ENCODE results near the gene MINDY1.

MINDY1 gene

DNA sequence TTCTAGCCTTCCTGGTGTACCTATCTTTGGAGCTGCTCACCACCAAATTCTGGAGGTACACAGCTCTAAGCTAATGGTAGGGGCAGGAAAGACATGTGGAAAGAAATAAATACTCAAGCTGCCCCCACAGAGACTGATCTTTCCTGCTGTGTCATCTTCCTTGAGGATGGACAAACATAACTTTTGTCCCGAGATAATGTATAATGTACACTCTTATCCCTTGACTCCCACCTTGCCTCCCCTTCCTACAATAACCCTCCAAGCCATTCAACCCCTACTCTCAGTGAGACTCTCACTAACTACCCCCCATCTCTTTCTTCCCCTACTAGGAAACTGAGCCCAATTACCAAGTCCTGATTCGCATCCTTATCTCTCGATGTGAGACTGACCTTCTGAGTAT is 12.5 kb downstream of the MINDY1 start:
- Histone ChIP-seq H3K9ac (ENCODE audit: low read depth in 1 of 2, low read length in 2 of 2) (no peak overlapping the region), H3K4me3 (ENCODE audit: low read length in 2 of 2) (no peak overlapping the region), H3K27me3 (ENCODE audit: control insufficient read depth in 2 of 2, insufficient read depth in 2 of 2, low read length in 2 of 2) (no peaks in the 10 kb centered on the region), H3K36me3 (ENCODE audit: control insufficient read depth in 2 of 2, insufficient read depth in 2 of 2, low read length in 2 of 2) (peaks cover 23 to 26% of the 10 kb centered on the region in 2 donors), H3K4me1 (ENCODE audit: control insufficient read depth in 2 of 2, insufficient read depth in 2 of 2, low read length in 2 of 2) (peaks cover 0 to 3% of the 10 kb centered on the region in 2 donors), H3K27ac (ENCODE audit: low read depth in 2 of 2, low read length in 2 of 2) (no peak overlapping the region), H3K9me3 (ENCODE audit: control insufficient read depth in 2 of 2, low read length in 2 of 2) (no peaks in the 10 kb centered on the region)

DNA sequence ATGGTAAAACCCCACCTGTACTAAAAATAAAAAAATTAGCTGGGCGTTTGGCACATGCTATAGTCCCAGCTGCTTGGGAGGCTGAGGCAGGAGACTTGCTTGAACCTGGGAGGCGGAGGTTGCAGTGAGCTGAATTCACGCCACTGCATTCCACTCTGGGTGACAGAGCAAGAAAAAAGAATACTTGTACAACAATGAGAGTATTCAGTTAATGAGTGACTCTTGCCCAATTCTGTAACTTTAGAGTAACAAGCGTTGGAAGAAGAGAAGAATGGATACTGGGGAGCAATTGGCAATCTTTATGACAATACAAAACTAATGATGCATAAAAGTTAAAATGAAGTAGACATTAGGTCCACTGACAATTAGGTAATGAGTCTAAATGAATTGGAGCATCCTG is 14.1 kb downstream of the MINDY1 start:
- Histone ChIP-seq H3K27ac (ENCODE audit: low read depth in 2 of 2, low read length in 2 of 2) (no peak overlapping the region), H3K36me3 (ENCODE audit: control insufficient read depth in 2 of 2, insufficient read depth in 2 of 2, low read length in 2 of 2) (peaks cover 9 to 12% of the 10 kb centered on the region in 2 donors), H3K27me3 (ENCODE audit: control insufficient read depth in 2 of 2, insufficient read depth in 2 of 2, low read length in 2 of 2) (no peaks in the 10 kb centered on the region), H3K4me3 (ENCODE audit: low read length in 2 of 2) (no peak overlapping the region), H3K9ac (ENCODE audit: low read depth in 1 of 2, low read length in 2 of 2) (no peak overlapping the region), H3K4me1 (ENCODE audit: control insufficient read depth in 2 of 2, insufficient read depth in 2 of 2, low read length in 2 of 2) (peaks cover 0 to 3% of the 10 kb centered on the region in 2 donors), H3K9me3 (ENCODE audit: control insufficient read depth in 2 of 2, low read length in 2 of 2) (no peaks in the 10 kb centered on the region)

DNA sequence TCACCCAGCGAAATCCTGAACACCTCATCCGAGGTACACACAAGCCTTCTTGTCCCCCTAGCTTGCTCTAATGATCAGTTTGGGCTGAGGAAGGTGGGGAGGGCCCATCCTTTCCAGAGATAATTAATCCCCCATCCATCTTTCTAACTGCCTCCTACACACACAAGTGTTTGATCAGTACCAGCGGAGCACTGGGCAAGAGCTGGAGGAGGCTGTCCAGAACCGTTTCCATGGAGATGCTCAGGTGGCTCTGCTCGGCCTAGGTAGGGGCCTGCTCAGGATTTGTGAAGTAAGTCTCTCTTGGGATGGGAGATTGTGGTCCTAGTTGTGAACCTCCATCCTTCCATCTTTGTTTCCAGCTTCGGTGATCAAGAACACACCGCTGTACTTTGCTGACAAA is 18.8 kb downstream of the MINDY1 start:
- H3K36me3 ChIP-seq (ENCODE audit: control insufficient read depth in 2 of 2, insufficient read depth in 2 of 2, low read length in 2 of 2) = no peaks in the 10 kb centered on the region
- no peak overlapping the region for H3K27ac ChIP-seq (ENCODE audit: low read depth in 2 of 2, low read length in 2 of 2)
- H3K4me3 ChIP-seq (ENCODE audit: low read length in 2 of 2) = no peak overlapping the region
- H3K4me1 ChIP-seq (ENCODE audit: control insufficient read depth in 2 of 2, insufficient read depth in 2 of 2, low read length in 2 of 2) = no peaks in the 10 kb centered on the region
- no peaks in the 10 kb centered on the region for H3K27me3 ChIP-seq (ENCODE audit: control insufficient read depth in 2 of 2, insufficient read depth in 2 of 2, low read length in 2 of 2)
- H3K9me3 ChIP-seq (ENCODE audit: control insufficient read depth in 2 of 2, low read length in 2 of 2) = no peaks in the 10 kb centered on the region
- H3K9ac ChIP-seq (ENCODE audit: low read depth in 1 of 2, low read length in 2 of 2) = no peak overlapping the region

DNA sequence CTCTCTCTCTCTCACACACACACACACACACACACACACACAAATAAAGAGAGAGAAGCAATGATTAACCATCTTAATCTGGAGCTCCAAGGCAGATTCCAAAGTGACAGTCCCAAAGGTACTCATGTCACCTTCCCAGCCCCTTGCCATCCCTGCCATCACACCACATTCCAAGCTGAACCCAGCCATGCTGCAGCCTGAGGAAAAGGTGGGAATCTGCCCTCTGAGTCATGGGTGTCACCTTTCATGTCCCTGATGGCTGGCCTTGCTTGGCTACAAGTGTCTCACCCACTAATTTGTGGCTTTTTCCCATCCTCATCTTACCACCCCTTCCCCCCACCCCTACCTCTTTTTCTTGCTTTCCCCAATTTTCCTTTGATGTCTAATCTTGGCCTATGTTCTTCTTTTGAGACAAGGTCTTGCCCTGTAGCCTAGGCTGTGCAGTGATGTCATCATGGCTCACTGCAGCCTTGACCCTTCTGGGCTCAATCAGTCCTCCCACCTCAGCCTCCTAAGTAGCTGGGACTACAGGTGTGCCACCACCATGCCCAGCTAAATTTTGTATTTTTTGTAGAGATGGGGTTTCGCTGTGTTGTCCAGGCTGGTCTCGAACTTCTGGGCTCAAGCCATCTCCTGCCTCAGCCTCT is 21.4 kb downstream of the MINDY1 start:
- Histone ChIP-seq H3K4me3 (ENCODE audit: low read length in 2 of 2) (no peak overlapping the region), H3K36me3 (ENCODE audit: control insufficient read depth in 2 of 2, insufficient read depth in 2 of 2, low read length in 2 of 2) (no peaks in the 10 kb centered on the region), H3K27ac (ENCODE audit: low read depth in 2 of 2, low read length in 2 of 2) (no peak overlapping the region), H3K9me3 (ENCODE audit: control insufficient read depth in 2 of 2, low read length in 2 of 2) (no peaks in the 10 kb centered on the region), H3K4me1 (ENCODE audit: control insufficient read depth in 2 of 2, insufficient read depth in 2 of 2, low read length in 2 of 2) (peaks cover 9 to 12% of the 10 kb centered on the region in 2 donors), H3K9ac (ENCODE audit: low read depth in 1 of 2, low read length in 2 of 2) (no peak overlapping the region), H3K27me3 (ENCODE audit: control insufficient read depth in 2 of 2, insufficient read depth in 2 of 2, low read length in 2 of 2) (no peaks in the 10 kb centered on the region)

DNA sequence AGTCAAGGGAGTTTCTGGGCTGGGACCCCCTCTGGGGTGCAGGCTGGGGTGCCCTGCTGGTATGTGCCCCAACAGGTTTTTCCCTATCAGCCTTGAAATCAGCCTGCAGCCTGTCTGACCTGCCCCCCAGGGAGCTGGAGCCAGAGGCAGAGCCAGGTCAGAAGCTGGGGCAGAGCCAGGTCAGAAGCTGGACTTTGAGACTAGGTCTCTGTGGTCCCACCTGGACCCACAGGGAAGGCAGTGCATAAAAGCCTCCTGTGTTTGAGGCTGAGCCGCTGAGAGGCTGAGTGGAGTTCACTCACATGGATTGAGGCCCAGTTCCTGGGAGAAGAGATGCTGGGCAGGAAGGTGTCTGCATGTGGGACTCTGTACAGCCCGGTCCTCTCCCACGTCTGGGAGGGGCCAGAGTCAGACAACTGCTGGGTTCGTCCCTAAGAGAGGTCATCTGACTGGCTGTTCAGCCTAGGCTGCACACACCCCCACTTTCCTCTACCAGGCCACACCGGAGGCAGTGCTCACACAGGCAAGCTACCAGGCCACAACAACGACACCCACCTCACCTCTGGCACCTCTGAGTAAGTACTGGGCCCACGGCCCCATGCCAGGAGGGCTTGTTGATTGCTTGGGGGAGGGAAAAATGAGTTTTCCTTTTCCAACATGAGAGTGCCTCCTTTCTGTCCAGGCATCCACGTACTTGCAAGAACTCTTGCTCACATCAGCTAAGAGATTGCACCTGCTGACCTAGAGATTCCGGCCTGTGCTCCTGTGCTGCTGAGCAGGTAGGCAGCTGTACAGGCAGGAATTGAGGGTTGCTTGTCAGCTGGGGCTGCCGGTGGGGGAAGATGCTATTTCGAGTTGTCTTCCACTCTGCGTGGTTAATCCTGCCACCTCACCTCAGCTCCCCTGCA is 24.6 kb downstream of the MINDY1 start, which contains the start of gene ANXA9:
ANXA9 (plus strand) TSS at position 488 of the 908 bp plus-strand sequence. CDS start 814 bp downstream, outside the sequence.
- Histone ChIP-seq H3K27me3 (ENCODE audit: control insufficient read depth in 2 of 2, insufficient read depth in 2 of 2, low read length in 2 of 2) (no peaks in the 10 kb centered on the region), H3K9me3 (ENCODE audit: control insufficient read depth in 2 of 2, low read length in 2 of 2) (no peaks in the 10 kb centered on the region), H3K4me3 (ENCODE audit: low read length in 2 of 2) (no peak within 1 kb of the TSS), H3K36me3 (ENCODE audit: control insufficient read depth in 2 of 2, insufficient read depth in 2 of 2, low read length in 2 of 2) (no peaks in the 10 kb centered on the region), H3K9ac (ENCODE audit: low read depth in 1 of 2, low read length in 2 of 2) (peak within 1 kb of the TSS in 1 of 2 donors; percentile 17), H3K4me1 (ENCODE audit: control insufficient read depth in 2 of 2, insufficient read depth in 2 of 2, low read length in 2 of 2) (peaks cover 21 to 24% of the 10 kb centered on the region in 2 donors), H3K27ac (ENCODE audit: low read depth in 2 of 2, low read length in 2 of 2) (no peak within 1 kb of the TSS)

DNA sequence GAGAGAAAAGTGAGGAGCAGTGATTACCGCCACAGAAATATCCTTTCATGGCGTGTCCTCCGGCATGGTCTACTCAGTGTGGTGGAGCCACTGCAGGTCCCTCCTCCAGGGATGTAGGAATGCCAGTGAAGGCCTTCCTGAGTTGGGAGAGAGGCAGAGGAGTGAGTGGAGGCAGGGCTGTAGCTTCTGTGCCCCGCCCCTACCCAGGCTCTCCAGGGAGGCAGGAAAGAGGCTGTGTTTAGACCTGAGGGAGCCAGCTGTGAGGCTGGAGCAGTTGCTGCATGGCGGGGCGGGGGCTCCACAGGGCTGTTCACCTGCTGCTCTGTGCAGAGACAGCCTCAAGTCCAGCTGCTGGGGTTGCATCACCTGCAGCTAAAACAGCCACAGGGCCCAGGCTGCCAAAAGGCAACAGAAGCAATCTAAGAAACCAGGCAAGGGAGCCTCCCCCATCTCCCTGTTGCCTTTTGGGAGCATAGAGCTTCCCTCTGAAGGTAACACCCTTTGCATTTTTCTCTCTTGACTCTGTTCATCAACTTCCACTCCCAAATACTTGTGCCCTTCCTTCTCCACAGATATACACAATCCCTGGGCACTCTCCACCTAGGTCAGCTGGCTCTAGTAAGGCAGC is 25.4 kb downstream of the MINDY1 start:
- H3K36me3 ChIP-seq (ENCODE audit: control insufficient read depth in 2 of 2, insufficient read depth in 2 of 2, low read length in 2 of 2) = no peaks in the 10 kb centered on the region
- H3K27ac ChIP-seq (ENCODE audit: low read depth in 2 of 2, low read length in 2 of 2) = no peak overlapping the region
- H3K9me3 ChIP-seq (ENCODE audit: control insufficient read depth in 2 of 2, low read length in 2 of 2) = no peaks in the 10 kb centered on the region
- H3K4me1 ChIP-seq (ENCODE audit: control insufficient read depth in 2 of 2, insufficient read depth in 2 of 2, low read length in 2 of 2) = peaks cover 25 to 29% of the 10 kb centered on the region in 2 donors
- H3K27me3 ChIP-seq (ENCODE audit: control insufficient read depth in 2 of 2, insufficient read depth in 2 of 2, low read length in 2 of 2) = no peaks in the 10 kb centered on the region
- H3K4me3 ChIP-seq (ENCODE audit: low read length in 2 of 2) = no peak overlapping the region
- no peak overlapping the region for H3K9ac ChIP-seq (ENCODE audit: low read depth in 1 of 2, low read length in 2 of 2)

DNA sequence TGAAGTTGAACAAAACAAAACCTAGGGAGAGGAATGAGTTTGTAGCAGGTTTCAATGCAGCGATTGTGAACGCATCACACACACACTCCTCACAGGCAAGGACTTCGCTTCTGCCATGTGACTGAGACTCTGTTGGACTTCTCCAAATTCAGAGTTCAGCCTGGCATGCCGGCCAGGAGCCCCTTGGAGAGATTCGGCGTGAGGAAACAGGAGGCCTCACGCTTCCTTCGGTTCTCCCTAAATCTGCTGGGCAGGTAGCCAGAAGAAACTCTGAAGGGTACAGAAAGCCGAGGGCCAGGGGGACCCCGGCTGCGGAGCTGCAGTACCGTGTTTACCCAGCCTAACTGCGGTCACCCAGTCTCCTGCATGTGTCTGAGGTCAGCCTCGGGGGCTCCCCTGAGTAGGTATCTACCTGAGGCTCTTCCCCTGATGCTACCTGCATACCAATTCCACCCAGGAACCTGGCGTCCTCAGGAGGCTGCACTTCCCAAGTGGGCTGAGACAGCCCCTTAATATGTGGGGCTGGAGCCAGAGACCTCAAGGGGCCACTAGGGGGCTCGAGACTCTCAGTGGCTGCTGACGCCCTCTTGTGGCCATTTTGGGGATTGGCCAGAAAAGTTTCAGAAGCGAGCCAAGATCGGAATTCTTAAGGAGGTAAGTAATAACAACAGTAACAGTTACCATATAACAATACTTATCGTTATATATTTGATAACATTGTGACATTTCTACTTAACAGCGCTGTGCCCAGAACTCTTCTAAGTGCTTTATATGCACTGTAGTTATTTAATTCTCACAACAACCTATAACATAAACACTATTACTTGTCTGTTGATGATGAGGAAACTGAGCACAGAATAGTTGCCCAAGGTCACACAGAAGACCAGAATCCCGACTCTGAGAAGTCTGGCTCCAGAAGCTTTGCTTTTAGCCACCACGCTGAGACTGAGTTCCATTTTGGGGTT is 27.3 kb downstream of the MINDY1 start:
- Histone ChIP-seq H3K4me1 (ENCODE audit: control insufficient read depth in 2 of 2, insufficient read depth in 2 of 2, low read length in 2 of 2) (peaks cover 28 to 29% of the 10 kb centered on the region in 2 donors), H3K4me3 (ENCODE audit: low read length in 2 of 2) (peak overlapping the region; percentile 45 to 66), H3K27ac (ENCODE audit: low read depth in 2 of 2, low read length in 2 of 2) (peak overlapping the region; percentile 28 to 32), H3K36me3 (ENCODE audit: control insufficient read depth in 2 of 2, insufficient read depth in 2 of 2, low read length in 2 of 2) (no peaks in the 10 kb centered on the region), H3K9me3 (ENCODE audit: control insufficient read depth in 2 of 2, low read length in 2 of 2) (no peaks in the 10 kb centered on the region), H3K9ac (ENCODE audit: low read depth in 1 of 2, low read length in 2 of 2) (peak overlapping the region; percentile 35 to 43), H3K27me3 (ENCODE audit: control insufficient read depth in 2 of 2, insufficient read depth in 2 of 2, low read length in 2 of 2) (no peaks in the 10 kb centered on the region)

DNA sequence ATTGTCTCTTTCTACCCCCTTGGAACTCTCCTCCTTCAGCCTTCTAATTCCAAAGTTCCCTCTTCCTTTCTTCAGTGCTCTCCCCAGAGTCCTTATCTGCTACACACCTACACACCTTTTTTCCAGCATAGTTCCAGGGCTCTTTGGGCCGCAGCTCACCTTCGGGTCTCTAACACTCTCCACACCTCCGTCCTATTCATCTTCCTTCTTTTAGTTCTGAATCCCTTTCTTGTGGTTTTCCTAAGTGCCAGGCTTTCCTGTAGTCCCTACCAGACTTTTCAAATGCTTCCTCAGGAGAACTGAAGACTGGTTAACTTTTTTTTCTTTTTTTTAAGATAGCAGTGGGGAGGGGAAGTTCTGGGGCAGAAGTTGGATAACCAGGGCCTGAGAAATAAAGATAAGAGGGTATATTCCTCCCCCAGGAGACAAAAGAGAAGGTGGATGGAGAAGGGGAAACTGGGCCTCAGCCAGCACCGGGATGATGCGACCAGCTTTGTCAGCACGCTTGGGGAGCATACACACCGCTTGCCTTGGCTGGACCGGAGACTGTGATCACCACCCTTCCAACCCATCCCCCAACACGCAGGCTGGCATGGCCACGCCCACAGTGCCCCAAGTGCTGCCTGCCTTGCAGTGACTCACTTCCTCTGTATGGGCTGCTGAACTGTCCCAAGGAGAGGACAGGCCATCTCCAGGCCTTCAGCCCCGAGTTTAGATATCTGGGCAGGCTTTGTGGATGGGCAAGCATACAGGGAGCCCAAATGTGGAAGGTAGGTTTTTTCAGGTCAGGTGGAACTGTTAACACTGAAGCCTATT is 29.6 kb downstream of the MINDY1 start:
- Histone ChIP-seq H3K4me1 (ENCODE audit: control insufficient read depth in 2 of 2, insufficient read depth in 2 of 2, low read length in 2 of 2) (peaks cover 41 to 43% of the 10 kb centered on the region in 2 donors), H3K9ac (ENCODE audit: low read depth in 1 of 2, low read length in 2 of 2) (peak overlapping the region in 1 of 2 donors; percentile 1), H3K9me3 (ENCODE audit: control insufficient read depth in 2 of 2, low read length in 2 of 2) (no peaks in the 10 kb centered on the region), H3K36me3 (ENCODE audit: control insufficient read depth in 2 of 2, insufficient read depth in 2 of 2, low read length in 2 of 2) (no peaks in the 10 kb centered on the region), H3K27ac (ENCODE audit: low read depth in 2 of 2, low read length in 2 of 2) (peak overlapping the region; percentile 36 to 43), H3K4me3 (ENCODE audit: low read length in 2 of 2) (peak overlapping the region in 1 of 2 donors; percentile 28), H3K27me3 (ENCODE audit: control insufficient read depth in 2 of 2, insufficient read depth in 2 of 2, low read length in 2 of 2) (no peaks in the 10 kb centered on the region)

DNA sequence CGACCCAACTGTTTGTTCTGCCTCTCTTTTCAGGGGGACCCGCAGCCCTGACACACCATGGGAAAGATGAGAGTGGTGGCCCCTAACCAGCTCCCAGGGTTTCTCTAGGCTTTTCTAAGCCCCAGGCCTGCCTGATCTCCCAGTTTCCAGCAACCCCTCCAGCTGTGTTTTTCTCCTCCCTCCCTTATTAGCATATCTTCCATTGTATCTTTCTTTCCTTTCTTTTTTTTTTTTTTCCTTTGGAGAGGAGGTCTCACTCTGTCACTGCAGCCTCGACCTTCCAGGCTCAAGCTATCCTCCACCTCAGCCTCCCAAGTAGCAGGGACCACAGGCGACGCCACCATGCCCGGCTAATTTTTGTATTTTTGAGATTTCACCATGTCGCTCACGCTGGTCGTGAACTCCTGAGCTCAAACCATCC is 30.3 kb downstream of the MINDY1 start:
- H3K27me3 ChIP-seq (ENCODE audit: control insufficient read depth in 2 of 2, insufficient read depth in 2 of 2, low read length in 2 of 2) = no peaks in the 10 kb centered on the region
- no peak overlapping the region for H3K27ac ChIP-seq (ENCODE audit: low read depth in 2 of 2, low read length in 2 of 2)
- H3K9ac ChIP-seq (ENCODE audit: low read depth in 1 of 2, low read length in 2 of 2) = no peak overlapping the region
- no peaks in the 10 kb centered on the region for H3K9me3 ChIP-seq (ENCODE audit: control insufficient read depth in 2 of 2, low read length in 2 of 2)
- no peaks in the 10 kb centered on the region for H3K36me3 ChIP-seq (ENCODE audit: control insufficient read depth in 2 of 2, insufficient read depth in 2 of 2, low read length in 2 of 2)
- H3K4me1 ChIP-seq (ENCODE audit: control insufficient read depth in 2 of 2, insufficient read depth in 2 of 2, low read length in 2 of 2) = peaks cover 43 to 47% of the 10 kb centered on the region in 2 donors
- H3K4me3 ChIP-seq (ENCODE audit: low read length in 2 of 2) = no peak overlapping the region
